ENCODE measurements around the gene DTWD2. TPM values are rescaled to one million over a fixed set of nuclear protein-coding genes. Genes with fewer than 3 reads are reported as not detected.
"Not testable (repeated sequence)": the region's sequence is repeated elsewhere in the genome, so short reads cannot be mapped to it uniquely, and the experiment has no call there.

The DTWD2 gene
- total and polyA plus RNA-seq, 12 donors = 1.1 to 23.6 (median 8.5) TPM

DNA sequence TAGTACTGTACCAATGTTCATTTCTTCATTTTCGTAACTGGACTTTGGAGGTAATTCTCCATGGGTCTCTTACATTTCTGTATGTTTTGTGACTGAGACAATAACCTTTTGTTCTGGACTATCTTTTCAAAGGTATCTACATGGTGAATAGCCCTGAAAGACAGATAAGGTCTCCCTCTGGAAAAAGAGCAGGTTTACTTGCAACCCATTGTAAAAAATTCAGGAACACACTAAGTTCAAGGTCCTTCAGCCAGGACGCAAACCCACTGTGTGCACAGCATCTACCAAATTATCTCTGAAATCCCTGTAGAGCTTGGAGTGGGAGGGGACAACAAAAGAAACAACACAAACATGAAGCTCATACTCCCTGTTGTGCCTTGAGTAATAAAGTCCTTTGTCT, 8.3 kb downstream of the DTWD2 start:
- WGBS, 4 donors = 35 to 92% (median 84%) methylated on average over 2 of the region's 2 CpGs
- no peaks in the 10 kb centered on the region for H3K27me3 ChIP-seq
- no peaks in the 10 kb centered on the region for H3K4me1 ChIP-seq (replicated peaks in 1 of 2)
- H3K27ac ChIP-seq = no peak overlapping the region
- no peak overlapping the region for H3K4me3 ChIP-seq
- intact Hi-C loops (cut with DNase I) = no loop called here
- no peaks in the 10 kb centered on the region for H3K9me3 ChIP-seq (replicated peaks in 1 of 3)
- no peak for TF ChIP-seq POLR2A (IDR thresholded peaks at IDR 0.05)
- no peaks in the 10 kb centered on the region for H3K36me3 ChIP-seq (replicated peaks in 1 of 2)
- no peak for DNase-seq

DNA sequence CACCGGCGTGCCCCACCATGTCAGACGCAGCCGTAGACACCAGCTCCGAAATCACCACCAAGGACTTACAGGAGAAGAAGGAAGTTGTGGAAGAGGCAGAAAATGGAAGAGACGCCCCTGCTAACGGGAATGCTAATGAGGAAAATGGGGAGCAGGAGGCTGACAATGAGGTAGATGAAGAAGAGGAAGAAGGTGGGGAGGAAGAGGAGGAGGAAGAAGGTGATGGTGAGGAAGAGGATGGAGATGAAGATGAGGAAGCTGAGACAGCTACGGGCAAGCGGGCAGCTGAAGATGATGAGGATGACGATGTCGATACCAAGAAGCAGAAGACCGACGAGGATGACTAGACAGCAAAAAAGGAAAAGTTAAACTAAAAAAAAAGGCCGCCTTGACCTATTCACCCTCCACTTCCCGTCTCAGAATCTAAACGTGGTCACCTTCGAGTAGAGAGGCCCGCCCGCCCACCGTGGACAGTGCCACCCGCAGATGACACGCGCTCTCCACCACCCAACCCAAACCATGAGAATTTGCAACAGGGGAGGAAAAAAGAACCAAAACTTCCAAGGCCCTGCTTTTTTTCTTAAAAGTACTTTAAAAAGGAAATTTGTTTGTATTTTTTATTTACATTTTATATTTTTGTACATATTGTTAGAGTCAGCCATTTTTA, 14.4 kb downstream of the DTWD2 start:
- H3K36me3 ChIP-seq (replicated peaks in 1 of 2); H3K27me3 ChIP-seq; H3K4me1 ChIP-seq (replicated peaks in 1 of 2); H3K4me3 ChIP-seq; DNase-seq; intact Hi-C loops (cut with DNase I); H3K9me3 ChIP-seq (replicated peaks in 1 of 3); H3K27ac ChIP-seq: not testable (repeated sequence)
- WGBS, 4 donors = 93 to 96% (median 95%) methylated on average over 23 of the region's 23 CpGs

DNA sequence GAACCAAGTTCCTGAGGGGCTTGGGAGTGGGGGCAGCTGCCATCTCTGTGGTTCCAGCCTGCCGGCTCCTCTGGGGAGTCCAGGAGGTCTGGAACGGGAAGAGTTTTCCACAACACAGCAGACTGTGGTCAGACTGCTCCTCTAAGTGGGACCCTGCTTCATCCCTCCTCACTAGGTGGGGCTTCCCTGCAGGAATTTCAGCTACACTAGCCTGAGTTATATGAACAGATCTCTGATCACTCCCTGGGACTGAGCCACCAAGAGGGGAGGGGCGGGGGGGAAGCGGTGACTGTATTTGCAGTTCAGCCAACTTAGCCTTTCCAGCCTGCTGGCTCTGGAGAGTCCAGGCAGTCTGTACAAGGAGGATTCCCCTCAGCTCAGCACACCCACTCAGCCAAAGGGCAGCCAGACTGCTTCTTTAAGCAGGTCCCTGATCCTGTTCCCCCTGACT, 19.4 kb downstream of the DTWD2 start:
- H3K27me3 ChIP-seq = no peaks in the 10 kb centered on the region
- H3K36me3 ChIP-seq (replicated peaks in 1 of 2) = no peaks in the 10 kb centered on the region
- DNase-seq = peak in 6 of 7 donors; percentile 40 to 71 (median 55)
- H3K27ac ChIP-seq = no peak overlapping the region
- intact Hi-C loops (cut with DNase I) = no loop called here
- no peaks in the 10 kb centered on the region for H3K9me3 ChIP-seq (replicated peaks in 1 of 3)
- WGBS, 4 donors = 59 to 73% (median 71%) methylated on average over 4 of the region's 4 CpGs
- H3K4me3 ChIP-seq = no peak overlapping the region
- H3K4me1 ChIP-seq (replicated peaks in 1 of 2) = no peaks in the 10 kb centered on the region
- TF ChIP-seq, protein P1, sequence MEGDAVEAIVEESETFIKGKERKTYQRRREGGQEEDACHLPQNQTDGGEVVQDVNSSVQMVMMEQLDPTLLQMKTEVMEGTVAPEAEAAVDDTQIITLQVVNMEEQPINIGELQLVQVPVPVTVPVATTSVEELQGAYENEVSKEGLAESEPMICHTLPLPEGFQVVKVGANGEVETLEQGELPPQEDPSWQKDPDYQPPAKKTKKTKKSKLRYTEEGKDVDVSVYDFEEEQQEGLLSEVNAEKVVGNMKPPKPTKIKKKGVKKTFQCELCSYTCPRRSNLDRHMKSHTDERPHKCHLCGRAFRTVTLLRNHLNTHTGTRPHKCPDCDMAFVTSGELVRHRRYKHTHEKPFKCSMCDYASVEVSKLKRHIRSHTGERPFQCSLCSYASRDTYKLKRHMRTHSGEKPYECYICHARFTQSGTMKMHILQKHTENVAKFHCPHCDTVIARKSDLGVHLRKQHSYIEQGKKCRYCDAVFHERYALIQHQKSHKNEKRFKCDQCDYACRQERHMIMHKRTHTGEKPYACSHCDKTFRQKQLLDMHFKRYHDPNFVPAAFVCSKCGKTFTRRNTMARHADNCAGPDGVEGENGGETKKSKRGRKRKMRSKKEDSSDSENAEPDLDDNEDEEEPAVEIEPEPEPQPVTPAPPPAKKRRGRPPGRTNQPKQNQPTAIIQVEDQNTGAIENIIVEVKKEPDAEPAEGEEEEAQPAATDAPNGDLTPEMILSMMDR (IDR thresholded peaks at IDR 0.05) = no peak
- no peak for TF ChIP-seq POLR2A (IDR thresholded peaks at IDR 0.05)

DNA sequence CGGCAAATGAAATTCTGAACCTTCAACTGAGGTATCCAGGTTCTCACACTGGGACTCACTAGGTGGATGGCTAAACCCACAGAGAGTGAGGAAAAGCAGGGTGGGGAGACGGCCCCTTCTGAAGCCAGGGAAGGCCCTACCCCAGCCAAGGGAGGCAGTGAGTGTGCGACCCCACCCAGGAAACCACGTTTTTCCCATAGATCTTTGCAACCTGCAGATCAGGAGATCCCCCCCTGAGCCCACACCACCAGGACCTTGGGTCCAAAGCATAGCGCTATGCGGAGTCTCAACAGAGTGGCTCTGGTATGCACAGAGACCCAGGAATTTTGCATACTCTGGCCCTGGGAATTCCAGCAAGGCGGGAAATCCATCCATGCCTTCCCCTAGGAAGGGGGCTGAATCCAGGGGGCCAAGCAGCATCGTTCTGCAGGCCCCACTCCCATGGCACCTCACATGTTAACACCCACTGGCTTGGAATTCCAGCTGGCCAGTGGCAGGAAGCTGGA, 19.9 kb downstream of the DTWD2 start:
- H3K4me3 ChIP-seq = no peak overlapping the region
- H3K27ac ChIP-seq = no peak overlapping the region
- H3K36me3 ChIP-seq (replicated peaks in 1 of 2) = no peaks in the 10 kb centered on the region
- H3K4me1 ChIP-seq (replicated peaks in 1 of 2) = no peaks in the 10 kb centered on the region
- DNase-seq = no peak
- TF ChIP-seq, protein P1 (IDR thresholded peaks at IDR 0.05) = no peak
- WGBS, 4 donors = 89 to 90% (median 90%) methylated on average over 4 to 8 of the region's 8 CpGs
- H3K27me3 ChIP-seq = no peaks in the 10 kb centered on the region
- no peaks in the 10 kb centered on the region for H3K9me3 ChIP-seq (replicated peaks in 1 of 3)
- intact Hi-C loops (cut with DNase I) = no loop called here

DNA sequence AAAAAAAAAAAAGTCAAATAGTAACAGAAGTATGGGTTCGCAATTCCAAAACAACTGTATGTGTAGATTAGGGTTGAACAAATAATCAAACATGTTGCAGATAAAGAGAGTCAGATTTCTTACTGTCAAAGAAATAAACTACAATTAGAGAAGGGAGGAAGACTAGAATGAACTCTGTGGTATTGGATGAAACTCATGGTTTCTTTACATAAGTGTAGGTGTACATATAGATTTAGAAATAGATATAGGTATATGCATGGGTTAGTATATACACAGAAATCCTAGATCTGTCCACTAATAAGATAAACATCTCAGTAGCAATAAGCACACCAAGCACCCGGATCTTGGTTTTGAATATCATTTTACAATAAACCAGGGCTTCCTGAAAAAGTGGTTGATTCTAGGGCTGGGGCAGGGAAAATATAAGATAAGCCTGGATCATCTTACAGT, 21.3 kb downstream of the DTWD2 start:
- Histone ChIP-seq H3K4me1 (replicated peaks in 1 of 2) (no peaks in the 10 kb centered on the region), H3K36me3 (replicated peaks in 1 of 2) (no peaks in the 10 kb centered on the region), H3K27ac (no peak overlapping the region), H3K27me3 (no peaks in the 10 kb centered on the region), H3K4me3 (no peak overlapping the region), H3K9me3 (replicated peaks in 1 of 3) (no peaks in the 10 kb centered on the region)
- WGBS, 4 donors = 78 to 92% (median 88%) methylated on average over 2 of the region's 2 CpGs
- no peak for TF ChIP-seq POLR2A (IDR thresholded peaks at IDR 0.05)
- TF ChIP-seq, protein P1 (IDR thresholded peaks at IDR 0.05) = no peak
- intact Hi-C loops (cut with DNase I) = no loop called here
- DNase-seq = no peak

All from adrenal gland (tissue), 12 donors.